ENCODE data around the gene FAM200B. TPM values are rescaled to one million over a fixed set of nuclear protein-coding genes. Genes with fewer than 3 reads are reported as not detected.

Gene FAM200B
- total RNA-seq, 3 donors from 2014 or later, result 34.7 to 66.9 (median 55.9) TPM

GRCh38 chr4:15738877-15739276, 57.2 kb downstream of the FAM200B start:
- TF ChIP-seq, protein P1, sequence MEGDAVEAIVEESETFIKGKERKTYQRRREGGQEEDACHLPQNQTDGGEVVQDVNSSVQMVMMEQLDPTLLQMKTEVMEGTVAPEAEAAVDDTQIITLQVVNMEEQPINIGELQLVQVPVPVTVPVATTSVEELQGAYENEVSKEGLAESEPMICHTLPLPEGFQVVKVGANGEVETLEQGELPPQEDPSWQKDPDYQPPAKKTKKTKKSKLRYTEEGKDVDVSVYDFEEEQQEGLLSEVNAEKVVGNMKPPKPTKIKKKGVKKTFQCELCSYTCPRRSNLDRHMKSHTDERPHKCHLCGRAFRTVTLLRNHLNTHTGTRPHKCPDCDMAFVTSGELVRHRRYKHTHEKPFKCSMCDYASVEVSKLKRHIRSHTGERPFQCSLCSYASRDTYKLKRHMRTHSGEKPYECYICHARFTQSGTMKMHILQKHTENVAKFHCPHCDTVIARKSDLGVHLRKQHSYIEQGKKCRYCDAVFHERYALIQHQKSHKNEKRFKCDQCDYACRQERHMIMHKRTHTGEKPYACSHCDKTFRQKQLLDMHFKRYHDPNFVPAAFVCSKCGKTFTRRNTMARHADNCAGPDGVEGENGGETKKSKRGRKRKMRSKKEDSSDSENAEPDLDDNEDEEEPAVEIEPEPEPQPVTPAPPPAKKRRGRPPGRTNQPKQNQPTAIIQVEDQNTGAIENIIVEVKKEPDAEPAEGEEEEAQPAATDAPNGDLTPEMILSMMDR (IDR thresholded peaks at IDR 0.05), result no peak
- no peak for TF ChIP-seq POLR2AphosphoS5 (IDR thresholded peaks at IDR 0.05)
- TF ChIP-seq POLR2A (IDR thresholded peaks at IDR 0.05), result no peak
- intact Hi-C loops (cut with DNase I; ENCODE audit: low total_unique reads), result no loop called here
- H3K4me3 ChIP-seq, result no peak overlapping the region

More at GRCh38 chr4:15738877-15739276, 57.2 kb downstream of the FAM200B start:
- Histone ChIP-seq H3K27me3 (no peaks in the 10 kb centered on the region), H3K27ac (no peak overlapping the region), H3K9me3 (no peaks in the 10 kb centered on the region), H3K4me1 (no peaks in the 10 kb centered on the region), H3K36me3 (no peaks in the 10 kb centered on the region)
- no peak for DNase-seq (ENCODE audit: low spot score in 2 of 2)

Other genes with a start within 250 kb of the FAM200B start
- 10 to 100 TPM; 10.7 to 22.9 (median 14.9) TPM for gene CC2D2A, start 211.9 kb upstream of the FAM200B start, total RNA-seq
- 100 to 1,000 TPM; 178 to 231 (median 202) TPM for gene FBXL5, start 26.5 kb upstream of the FAM200B start, total RNA-seq
- gene BST1, start 21.2 kb downstream of the FAM200B start, total RNA-seq, result 10 to 100 TPM in 1 of 3 donors, 1 to 10 TPM in 2; 6.4 to 16.6 (median 7.5) TPM
- 10 to 100 TPM in 1 of 3 donors, 1 to 10 TPM in 2; 2.0 to 47.2 (median 2.6) TPM for gene CD38, start 96.5 kb downstream of the FAM200B start, total RNA-seq